Measurements from ENCODE around the gene TFRC. TPM values are rescaled to one million over a fixed set of nuclear protein-coding genes. Genes with fewer than 3 reads are reported as not detected.
A peak's percentile ranks its signal among the peaks of the same experiment; 100 is the strongest.
"Not testable (repeated sequence)": the region's sequence is repeated elsewhere in the genome, so short reads cannot be mapped to it uniquely, and the experiment has no call there.

The TFRC gene
- total RNA-seq, 1 donor from 2014 or later: 74.0 TPM

DNA sequence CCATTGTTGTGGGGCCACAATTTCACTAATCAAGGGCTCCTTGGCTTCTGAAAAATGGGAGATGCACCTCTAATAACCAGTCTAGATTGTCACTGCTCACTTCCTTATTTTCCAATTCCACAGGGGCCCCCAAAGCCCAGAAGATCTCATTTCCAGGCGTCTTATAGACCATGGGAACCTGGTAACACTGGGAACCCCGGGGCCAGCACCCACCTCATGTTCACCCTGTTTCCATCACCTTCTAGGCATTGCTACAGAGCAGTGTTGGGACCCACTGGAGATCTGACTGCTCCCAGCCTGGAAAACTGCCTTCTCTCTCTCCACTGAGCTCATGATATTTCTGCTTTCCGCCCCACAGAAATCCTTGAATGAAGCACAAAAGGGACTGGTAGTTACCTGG lies 61.5 kb downstream of the TFRC start:
- Mint-ChIP-seq H3K4me1 (ENCODE audit: low read depth) (no peaks in the 10 kb centered on the region), H3K36me3 (ENCODE audit: insufficient read depth) (no peaks in the 10 kb centered on the region), H3K27ac (no peak overlapping the region), H3K27me3 (peaks cover 36% of the 10 kb centered on the region), H3K9me3 (ENCODE audit: low read depth) (peaks cover 10% of the 10 kb centered on the region), H3K4me3 (ENCODE audit: low read depth) (no peak overlapping the region)
- no peak for TF ChIP-seq CTCF (IDR thresholded peaks at IDR 0.05; ENCODE audit: unreplicated experiment)
- DNase-seq (ENCODE audit: low spot score, unreplicated experiment): no peak

- not testable (repeated sequence) for DNase-seq (ENCODE audit: low spot score, unreplicated experiment); H3K4me1 Mint-ChIP-seq (ENCODE audit: low read depth); H3K4me3 Mint-ChIP-seq (ENCODE audit: low read depth); H3K36me3 Mint-ChIP-seq (ENCODE audit: insufficient read depth); H3K27ac Mint-ChIP-seq
- peaks cover 10% of the 10 kb centered on the region for H3K9me3 Mint-ChIP-seq (ENCODE audit: low read depth)
- H3K27me3 Mint-ChIP-seq: peaks cover 34% of the 10 kb centered on the region
These were observed 62.3 kb downstream of the TFRC start for GRCh38 chr3:196019576-196019975.

DNA sequence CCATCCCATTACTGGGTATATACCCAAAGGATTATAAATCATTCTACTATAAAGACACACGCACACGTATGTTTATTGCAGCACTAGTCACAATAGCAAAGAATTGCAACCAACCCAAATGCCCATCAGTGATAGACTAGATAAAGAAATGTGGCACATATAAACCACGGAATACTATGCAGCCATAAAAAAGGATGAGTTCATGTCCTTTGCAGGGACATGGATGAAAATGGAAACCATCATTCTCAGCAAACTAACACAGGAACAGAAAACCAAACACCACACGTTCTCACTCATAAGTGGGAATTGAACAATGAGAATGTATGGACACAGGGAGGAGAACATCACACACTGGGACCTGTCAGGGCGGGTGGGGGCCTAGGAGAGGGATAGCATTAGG lies 63.7 kb downstream of the TFRC start:
- H3K4me3 Mint-ChIP-seq (ENCODE audit: low read depth); H3K9me3 Mint-ChIP-seq (ENCODE audit: low read depth); DNase-seq (ENCODE audit: low spot score, unreplicated experiment); H3K36me3 Mint-ChIP-seq (ENCODE audit: insufficient read depth); H3K4me1 Mint-ChIP-seq (ENCODE audit: low read depth): not testable (repeated sequence)
- H3K27ac Mint-ChIP-seq: peak overlapping the region; percentile 16
- H3K27me3 Mint-ChIP-seq: peaks cover 30% of the 10 kb centered on the region

- peaks cover 2% of the 10 kb centered on the region for H3K9me3 Mint-ChIP-seq (ENCODE audit: low read depth)
- H3K4me3 Mint-ChIP-seq (ENCODE audit: low read depth): no peak overlapping the region
- no peak overlapping the region for H3K27ac Mint-ChIP-seq
- peaks cover 23% of the 10 kb centered on the region for H3K27me3 Mint-ChIP-seq
- DNase-seq (ENCODE audit: low spot score, unreplicated experiment): no peak
- no peaks in the 10 kb centered on the region for H3K36me3 Mint-ChIP-seq (ENCODE audit: insufficient read depth)
- no peaks in the 10 kb centered on the region for H3K4me1 Mint-ChIP-seq (ENCODE audit: low read depth)
- no peak for TF ChIP-seq CTCF (IDR thresholded peaks at IDR 0.05; ENCODE audit: unreplicated experiment)
These were observed 65.4 kb downstream of the TFRC start for GRCh38 chr3:196016485-196016884.

- Mint-ChIP-seq H3K27ac (no peak overlapping the region), H3K9me3 (ENCODE audit: low read depth) (peaks cover 3% of the 10 kb centered on the region), H3K4me1 (ENCODE audit: low read depth) (no peaks in the 10 kb centered on the region), H3K4me3 (ENCODE audit: low read depth) (no peak overlapping the region), H3K36me3 (ENCODE audit: insufficient read depth) (no peaks in the 10 kb centered on the region), H3K27me3 (peaks cover 22% of the 10 kb centered on the region)
- DNase-seq (ENCODE audit: low spot score, unreplicated experiment): no peak
- TF ChIP-seq CTCF (IDR thresholded peaks at IDR 0.05; ENCODE audit: unreplicated experiment): no peak
These were observed 65.8 kb downstream of the TFRC start for GRCh38 chr3:196016059-196016458.

DNA sequence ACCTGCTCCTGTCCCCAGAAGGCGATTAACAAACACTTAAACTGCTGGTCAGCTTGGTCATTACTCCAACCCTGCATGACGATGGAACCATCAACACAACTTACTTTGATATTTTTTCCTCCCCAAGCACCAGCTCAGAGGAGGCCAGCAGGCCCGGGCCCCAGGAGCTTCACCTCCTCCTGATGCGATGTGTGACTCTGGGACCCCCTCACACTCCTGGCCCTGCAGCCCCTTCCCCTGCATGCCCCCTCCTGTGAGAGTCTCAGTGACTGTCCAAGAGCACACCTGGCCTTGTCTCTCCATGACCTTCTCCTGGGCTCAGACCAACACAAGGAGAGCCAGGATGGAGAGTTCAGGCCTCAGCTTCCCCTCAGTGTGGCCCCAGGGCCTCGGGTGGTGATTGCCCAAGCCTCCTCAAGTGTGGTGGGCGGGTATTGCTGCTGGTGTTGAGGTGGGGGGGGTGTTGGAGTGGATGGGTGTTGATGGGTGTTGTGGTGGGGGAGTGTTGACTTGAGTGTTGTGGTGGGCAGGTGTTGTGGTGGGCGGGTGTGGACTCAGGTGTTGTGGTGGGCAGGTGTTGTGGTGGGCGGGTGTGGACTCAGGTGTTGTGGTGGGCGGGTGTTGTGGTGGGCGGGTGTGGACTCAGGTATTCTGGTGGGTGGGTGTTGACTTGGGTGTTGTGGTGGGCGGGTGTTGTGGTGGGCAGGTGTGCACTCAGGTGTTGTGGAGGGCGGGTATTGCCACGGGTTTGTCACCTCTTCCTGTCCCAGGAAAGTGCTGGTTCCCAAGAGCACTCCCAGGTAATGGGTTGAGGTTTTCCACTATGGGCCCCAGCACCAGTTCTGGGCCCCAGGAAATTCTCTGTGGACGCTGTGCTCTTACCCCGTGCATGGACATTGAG lies 68.1 kb downstream of the TFRC start:
- no peak for TF ChIP-seq CTCF (IDR thresholded peaks at IDR 0.05; ENCODE audit: unreplicated experiment)
- no peaks in the 10 kb centered on the region for H3K4me1 Mint-ChIP-seq (ENCODE audit: low read depth)

More for the DNA sequence above, 68.1 kb downstream of the TFRC start:
- Mint-ChIP-seq H3K36me3 (ENCODE audit: insufficient read depth) (no peaks in the 10 kb centered on the region), H3K9me3 (ENCODE audit: low read depth) (peaks cover 9% of the 10 kb centered on the region), H3K27me3 (peaks cover 17% of the 10 kb centered on the region), H3K4me3 (ENCODE audit: low read depth) (no peak overlapping the region), H3K27ac (no peak overlapping the region)
- no peak for DNase-seq (ENCODE audit: low spot score, unreplicated experiment)

All from progenitor cell of endocrine pancreas (in vitro differentiated cells).